CD4-positive, alpha-beta T cell treated with Interleukin-21 for 1 hour (primary cell): ENCODE data around the gene DISC1.
"Not testable (repeated sequence)": the region's sequence is repeated elsewhere in the genome, so short reads cannot be mapped to it uniquely, and the experiment has no call there.

Experiments
- DNase-seq: peaks from one replicate; pipeline ENCODE4 v3.0.0-alpha.2; 2020

The DISC1 gene

GRCh38 chr1:231626535-231626950 is at the start of gene DISC1:
TSS of gene DISC1 (plus strand) at chr1:231626790. CDS start at chr1:231626868, 78 bp downstream.
- DNase-seq: peak; percentile 78

- DNase-seq: no peak
Observed at GRCh38 chr1:231576804-231577718, 49.5 kb upstream of the DISC1 start.

DNA sequence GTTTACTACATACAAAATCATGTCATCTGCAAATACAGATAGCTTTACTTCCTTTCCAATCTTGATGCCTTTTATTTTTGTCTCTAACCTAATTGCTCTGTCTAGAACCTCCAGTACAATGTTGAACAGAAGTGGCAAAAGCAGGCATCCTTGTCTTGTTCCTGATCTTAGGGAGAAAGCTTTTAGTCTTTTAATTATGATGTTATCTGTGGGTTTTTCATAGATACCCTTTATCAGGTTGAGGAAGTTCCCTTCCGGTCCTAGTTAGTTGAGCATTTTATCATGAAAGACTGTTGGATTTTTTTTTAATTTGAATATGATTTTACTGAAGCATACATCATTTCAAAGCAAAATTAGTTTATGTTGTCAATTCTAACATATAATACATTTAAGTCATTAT is 45.7 kb upstream of the DISC1 start:
- no peak for DNase-seq

GRCh38 chr1:231581859-231582258 is 44.7 kb upstream of the DISC1 start:
- DNase-seq: no peak

GRCh38 chr1:231583376-231583775 is 43.2 kb upstream of the DISC1 start:
- DNase-seq: no peak

DNA sequence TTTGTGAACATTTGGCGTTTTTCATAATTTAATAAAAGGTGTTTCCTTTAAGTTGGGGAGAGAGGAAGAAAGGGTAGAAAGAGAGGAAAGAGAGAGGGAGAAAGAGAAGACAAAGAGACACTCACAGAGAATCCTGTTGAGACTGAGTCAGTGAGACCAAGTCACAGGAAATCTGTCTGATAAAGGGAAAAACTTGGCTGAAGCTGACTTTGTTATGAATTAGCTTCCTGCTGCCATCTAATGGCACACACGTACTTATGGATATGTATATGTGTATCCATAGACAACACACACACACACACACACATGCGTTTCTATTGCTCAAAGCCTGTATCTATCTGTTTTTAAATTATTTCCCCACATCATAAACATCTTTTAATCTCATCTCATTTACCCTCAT is 42.5 kb upstream of the DISC1 start:
- peak; percentile 4 for DNase-seq

DNA sequence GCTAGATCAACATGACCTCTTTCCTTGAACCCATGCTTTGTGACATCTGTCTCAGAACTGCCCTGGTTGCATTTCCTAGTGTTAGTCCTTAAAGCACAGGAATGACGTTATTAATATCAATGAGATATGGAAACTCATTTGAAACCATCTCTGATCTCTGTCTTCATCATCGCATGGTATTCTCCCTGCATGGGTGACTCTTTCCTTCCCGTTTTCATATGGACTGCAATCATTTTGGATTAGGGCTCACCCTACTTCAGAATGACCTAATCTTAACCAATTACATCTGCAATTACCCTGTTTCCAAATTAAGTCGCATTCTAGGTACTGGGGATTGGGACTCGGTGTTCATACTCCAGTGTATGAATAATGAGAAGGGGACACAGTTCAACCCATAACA is 41.7 kb upstream of the DISC1 start:
- DNase-seq: no peak

GRCh38 chr1:231590453-231591198 is 36.0 kb upstream of the DISC1 start:
- DNase-seq: peak; percentile 50

DNA sequence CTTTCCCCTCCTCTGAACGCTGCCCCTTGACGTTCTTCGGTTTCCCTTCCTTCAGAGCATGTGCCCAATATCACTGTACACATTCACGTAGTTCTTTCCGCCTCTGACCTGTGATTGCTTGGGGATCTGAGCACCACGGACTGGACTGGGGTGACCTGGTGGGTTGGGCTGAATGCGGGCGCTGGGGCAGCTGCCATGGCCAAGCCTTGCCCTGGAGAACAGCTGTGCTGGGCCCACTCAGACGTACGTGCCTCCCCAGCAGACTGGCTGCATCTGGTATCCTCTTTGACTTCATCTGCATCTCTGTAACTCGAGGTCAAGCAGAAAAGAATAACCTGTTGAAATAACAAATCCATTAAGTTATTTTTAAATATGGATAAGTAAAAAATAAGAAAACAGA is 35.1 kb upstream of the DISC1 start:
- no peak for DNase-seq

- no peak for DNase-seq
Observed at GRCh38 chr1:231592809-231593208, 33.8 kb upstream of the DISC1 start.

GRCh38 chr1:231593264-231593663 is 33.3 kb upstream of the DISC1 start:
- DNase-seq: not testable (repeated sequence)

GRCh38 chr1:231594123-231594522 is 32.5 kb upstream of the DISC1 start:
- DNase-seq: no peak

DNA sequence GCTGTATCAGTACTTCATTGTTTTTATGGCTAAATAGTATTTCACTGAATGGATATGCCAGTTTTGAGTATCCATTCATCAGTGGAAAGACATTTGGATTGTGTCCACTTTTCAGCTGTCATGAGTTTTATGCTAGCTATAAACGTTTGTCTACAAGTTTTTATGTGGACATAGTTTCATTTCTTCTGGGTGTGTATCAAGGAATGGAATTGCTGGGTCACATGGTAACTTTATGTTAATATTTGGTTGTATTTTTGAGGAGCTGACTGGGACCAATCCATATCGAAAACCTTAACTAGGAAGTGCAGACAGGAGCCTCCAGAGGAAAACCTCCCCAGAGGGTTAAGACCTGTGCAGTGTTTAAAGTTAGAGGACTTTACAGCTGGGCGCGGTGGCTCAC is 31.8 kb upstream of the DISC1 start:
- no peak for DNase-seq

DNA sequence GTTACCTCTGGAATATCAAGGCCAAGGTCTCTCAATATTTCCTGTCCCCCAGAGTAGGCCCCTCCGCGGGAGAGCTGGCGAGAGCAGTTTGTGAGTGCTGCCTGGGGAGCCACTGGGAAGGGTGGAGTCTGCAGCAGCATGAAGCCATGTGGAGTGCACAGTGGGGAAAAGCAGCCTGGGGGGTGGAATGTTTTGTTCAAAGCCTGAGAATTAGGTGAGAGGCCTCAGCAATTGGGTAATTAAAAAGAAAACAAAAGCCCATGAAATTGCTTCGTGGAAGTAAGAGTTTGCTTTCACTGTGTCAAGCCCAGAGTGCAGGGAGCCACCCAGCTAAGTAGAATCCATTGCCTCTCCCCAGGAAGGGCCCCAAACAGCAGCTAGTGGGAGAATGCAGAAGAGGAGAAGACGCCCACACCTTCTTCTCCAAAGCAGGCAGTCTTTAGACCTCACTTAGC is 30.2 kb upstream of the DISC1 start:
- no peak for DNase-seq

GRCh38 chr1:231597971-231598370 is 28.6 kb upstream of the DISC1 start:
- DNase-seq: no peak

- no peak for DNase-seq
Observed at GRCh38 chr1:231600458-231600976, 26.1 kb upstream of the DISC1 start.

DNA sequence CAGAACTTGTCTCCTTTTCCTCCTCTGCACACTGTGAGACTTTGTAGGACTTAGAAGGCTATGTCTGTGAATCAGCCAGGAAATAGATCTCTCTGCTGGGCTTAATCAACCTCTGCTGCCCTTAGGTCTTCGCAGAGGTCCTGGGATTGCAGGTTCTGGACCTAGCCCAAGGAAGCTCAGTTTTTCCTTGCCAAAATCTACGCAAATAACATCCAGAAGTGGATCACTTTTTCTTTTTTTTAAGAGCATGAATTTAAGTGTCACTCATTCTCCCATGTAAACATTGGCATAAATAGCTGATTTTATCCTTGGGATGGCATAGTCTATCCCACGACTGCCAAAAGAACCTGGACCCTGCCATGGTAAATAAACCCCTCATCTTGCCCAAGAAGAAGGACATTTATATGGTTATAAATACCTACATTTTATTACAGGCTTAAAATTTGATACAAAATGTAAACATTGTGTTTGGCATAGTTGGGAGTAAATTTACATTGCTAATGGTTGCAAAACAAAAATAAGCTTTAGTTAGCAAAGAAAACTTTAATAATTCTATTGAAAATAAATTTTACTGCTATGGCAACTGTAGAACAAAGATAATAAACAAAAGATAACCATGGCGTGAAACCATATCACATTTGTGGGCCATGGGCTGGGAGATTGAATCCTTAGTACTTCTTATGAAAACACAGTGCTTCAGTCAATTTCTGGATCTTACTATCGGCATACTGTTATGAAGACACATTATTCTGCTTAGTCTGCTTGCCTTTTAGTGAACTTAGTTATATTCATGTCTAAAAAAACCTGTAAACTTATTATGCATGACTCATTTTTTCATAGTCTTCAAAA is 24.5 kb upstream of the DISC1 start:
- DNase-seq: no peak

DNA sequence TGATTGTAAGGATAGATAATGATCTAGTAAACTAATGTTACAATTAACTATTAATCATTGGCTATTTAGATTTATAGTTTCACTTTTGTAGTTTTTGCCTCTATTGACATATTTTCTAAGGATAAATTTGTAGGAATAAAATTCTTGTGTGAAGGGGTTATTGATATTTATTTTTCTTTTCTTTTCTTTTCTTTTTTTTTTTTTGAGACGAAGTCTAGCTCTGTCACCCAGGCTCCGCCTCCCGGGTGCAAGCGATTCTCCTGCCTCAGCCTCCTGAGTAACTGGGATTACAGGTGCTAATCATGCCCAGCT is 24.0 kb upstream of the DISC1 start:
- no peak for DNase-seq

DNA sequence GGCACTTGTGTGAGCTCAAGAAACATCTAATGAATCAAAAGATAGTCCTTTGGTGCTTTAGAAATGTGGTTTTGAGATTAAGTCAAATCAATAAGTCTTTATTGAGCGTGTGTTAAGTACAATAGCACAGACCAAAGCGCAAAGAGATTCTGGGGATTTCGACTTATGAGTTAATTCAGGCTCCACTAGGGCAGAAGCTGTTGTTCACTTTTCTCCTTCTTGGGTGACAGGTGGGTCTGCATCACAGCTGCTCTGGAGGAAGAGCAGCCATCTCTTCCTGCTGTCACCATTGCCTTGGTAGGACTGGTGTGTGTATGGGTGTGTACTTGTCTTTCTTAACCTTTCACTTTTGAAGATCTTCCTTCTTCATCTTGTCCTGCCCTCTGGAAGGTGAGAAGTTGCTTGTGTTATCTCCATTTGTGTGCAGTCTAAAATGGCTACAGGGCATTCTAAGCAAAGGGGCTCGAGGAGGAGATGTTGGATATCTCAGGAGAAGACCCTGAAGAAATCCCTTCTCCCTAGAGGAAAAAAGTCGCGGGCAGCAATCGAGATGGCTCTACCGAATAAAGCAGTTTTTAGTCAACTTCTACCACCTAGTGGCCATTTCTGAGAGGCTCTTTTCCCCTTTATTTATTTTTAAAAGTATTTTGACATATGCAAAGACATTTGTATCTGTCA is 22.9 kb upstream of the DISC1 start:
- peak; percentile 72 for DNase-seq

- no peak for DNase-seq
Observed at GRCh38 chr1:231604276-231604621, 22.3 kb upstream of the DISC1 start.

DNA sequence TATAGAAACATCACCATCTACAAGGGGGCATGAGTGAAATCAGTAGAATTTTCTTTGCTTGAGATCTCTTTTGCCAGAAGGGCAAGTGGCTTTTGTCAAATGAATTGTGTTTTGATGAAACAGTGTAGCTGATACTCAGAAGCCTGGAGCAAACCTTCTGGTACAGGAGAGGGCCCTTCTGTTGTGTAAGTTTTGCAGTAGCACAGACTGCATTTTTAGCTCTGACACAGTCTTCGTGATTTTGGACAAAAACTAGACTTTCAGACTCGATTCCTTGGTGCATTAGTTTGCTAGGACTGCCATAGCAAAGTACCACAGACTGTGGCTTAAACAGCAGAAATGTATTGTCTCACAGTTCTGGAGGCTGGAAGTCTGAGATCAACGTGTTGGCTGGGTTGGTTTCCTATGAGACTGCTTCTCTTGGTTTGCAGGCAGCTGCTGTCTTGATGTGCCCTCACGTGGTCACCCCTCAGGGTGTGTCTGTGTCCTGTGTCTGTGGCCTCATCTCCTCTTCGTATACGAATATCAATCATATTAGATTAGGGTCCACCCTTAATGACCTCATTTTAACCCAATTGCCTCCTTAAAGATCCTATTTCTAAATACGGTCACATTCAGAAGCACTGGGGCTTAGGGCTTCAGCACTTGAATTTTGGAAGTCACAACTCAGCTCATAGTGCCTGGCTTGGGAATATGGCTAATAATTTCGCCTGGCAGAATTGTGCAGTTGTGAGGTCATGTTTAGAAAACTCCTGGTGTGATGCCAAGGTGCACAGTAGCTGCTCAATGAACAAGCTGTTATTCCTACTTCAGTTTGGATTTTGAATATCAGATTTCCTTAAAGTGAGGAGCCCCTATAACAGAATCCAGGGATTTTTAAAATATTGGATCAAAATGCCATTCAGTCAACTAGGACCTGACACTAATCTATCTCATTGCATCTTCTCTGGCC is 21.2 kb upstream of the DISC1 start:
- DNase-seq: no peak
